ENCODE results near the gene ATF6.

The ATF6 gene

DNA sequence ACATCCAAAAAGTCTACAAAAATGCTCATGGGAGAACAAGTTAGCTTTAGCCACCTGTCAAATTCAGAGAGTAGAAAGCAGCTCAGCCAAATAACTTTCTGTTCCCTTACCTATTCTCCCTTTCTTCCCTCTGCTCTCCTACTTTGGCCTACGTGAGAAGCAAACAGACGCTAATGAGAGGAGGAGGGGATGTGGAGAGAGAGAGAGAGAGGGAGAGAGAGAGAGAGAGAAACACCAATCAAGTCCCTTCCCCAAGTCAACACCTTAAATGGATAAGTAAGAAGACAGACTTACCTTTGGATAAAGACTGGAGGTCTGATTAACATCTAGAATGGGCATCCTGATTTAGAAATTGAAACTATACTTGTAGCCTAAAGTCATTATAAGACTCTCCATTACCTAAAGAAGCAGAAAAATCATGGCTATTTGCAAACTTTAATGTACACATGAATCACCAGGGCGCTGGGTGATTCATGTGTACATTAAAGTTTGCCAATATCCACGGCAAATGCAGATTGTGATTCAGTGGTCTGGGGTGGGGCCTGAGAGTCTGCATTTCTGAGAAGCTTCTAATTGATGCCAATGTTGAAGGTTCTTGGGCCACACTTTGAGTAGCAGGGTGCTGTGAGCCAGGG, 29.7 kb upstream of the ATF6 start:
- peak; percentile 36 for DNase-seq (ENCODE audit: low spot score)
- TF ChIP-seq, protein P1, sequence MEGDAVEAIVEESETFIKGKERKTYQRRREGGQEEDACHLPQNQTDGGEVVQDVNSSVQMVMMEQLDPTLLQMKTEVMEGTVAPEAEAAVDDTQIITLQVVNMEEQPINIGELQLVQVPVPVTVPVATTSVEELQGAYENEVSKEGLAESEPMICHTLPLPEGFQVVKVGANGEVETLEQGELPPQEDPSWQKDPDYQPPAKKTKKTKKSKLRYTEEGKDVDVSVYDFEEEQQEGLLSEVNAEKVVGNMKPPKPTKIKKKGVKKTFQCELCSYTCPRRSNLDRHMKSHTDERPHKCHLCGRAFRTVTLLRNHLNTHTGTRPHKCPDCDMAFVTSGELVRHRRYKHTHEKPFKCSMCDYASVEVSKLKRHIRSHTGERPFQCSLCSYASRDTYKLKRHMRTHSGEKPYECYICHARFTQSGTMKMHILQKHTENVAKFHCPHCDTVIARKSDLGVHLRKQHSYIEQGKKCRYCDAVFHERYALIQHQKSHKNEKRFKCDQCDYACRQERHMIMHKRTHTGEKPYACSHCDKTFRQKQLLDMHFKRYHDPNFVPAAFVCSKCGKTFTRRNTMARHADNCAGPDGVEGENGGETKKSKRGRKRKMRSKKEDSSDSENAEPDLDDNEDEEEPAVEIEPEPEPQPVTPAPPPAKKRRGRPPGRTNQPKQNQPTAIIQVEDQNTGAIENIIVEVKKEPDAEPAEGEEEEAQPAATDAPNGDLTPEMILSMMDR (conservative IDR thresholded peaks at IDR 0.05; ENCODE audit: low read depth), result no peak
- CTCF ChIA-PET, result interaction anchor here (1.4 kb wide), 1 partner anchor 89 kb away, joined by 5 read pairs; no protein-coding TSS in a partner anchor
- no peak overlapping the region for H3K27ac ChIP-seq
- POLR2A ChIA-PET (ENCODE audit: low non-redundant PET), result no interaction called here

DNA sequence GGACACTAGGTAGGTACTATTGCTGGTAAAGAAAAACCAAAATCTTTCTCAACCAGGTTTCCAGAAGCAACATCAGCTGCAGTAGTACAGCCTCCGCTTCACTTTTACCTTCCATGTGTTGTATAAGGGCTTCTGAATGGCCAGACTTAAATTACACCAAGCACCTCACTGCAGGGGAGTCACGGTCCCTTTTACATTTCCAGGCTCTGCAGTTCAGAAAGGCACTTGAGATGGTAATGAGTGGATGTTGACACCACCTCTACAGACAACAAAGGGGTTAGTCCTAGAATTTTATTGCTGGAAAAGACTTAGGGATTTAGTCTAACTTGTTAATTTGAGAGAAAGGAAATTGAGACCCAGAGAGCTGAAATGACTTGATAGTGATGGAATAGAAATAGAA, 28.5 kb upstream of the ATF6 start:
- no peak for DNase-seq (ENCODE audit: low spot score)
- ChIA-PET CTCF (interaction anchor here (1.1 to 1.4 kb wide), 2 partner anchors 11 to 90 kb away, joined by 5 to 7 read pairs; no protein-coding TSS in a partner anchor), POLR2A (ENCODE audit: low non-redundant PET) (no interaction called here)

DNA sequence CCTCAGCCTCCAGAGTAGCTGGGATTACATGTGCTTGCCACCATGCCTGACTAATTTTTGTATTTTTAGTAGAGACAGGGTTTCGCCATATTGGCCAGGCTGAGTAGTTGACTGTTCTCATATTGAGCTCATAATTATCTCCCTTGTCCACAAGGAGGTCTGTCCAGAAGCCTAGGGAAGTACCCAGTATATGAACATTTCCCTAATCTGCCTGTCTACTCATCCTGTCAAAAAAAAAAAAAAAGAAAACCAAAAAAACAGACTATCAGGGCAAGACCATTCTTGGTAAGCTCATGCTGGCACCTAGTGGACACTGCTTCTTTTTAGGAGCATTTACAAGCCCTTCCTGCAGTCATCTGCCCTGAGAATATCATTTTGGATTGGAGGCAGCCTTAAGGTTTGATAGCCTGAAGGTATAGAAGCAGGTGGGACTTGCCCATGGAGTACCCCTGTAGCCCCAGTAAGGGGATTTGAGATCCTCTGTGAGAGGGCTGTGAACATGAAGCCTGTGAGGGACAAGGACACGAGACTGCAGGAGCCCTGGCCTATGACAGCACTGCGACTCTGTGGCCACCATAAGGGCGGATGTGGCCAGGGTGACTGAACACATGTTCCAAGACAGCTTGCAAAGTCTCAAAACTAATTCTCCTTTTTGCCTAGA, 27.4 kb upstream of the ATF6 start:
- ChIA-PET CTCF (interaction anchor here (0.6 to 1.6 kb wide), 6 partner anchors 9 to 264 kb away, joined by 3 to 7 read pairs (median 4); partner anchors contain the start of gene DUSP12), POLR2A (ENCODE audit: low non-redundant PET) (no interaction called here)
- no peak overlapping the region for H3K27ac ChIP-seq
- DNase-seq (ENCODE audit: low spot score), result peak; percentile 45
- TF ChIP-seq, protein P1 (conservative IDR thresholded peaks at IDR 0.05; ENCODE audit: low read depth), result peak; percentile 60

More for the DNA sequence above, 28.5 kb upstream of the ATF6 start:
- TF ChIP-seq, protein P1 (conservative IDR thresholded peaks at IDR 0.05; ENCODE audit: low read depth), result no peak
- no peak overlapping the region for H3K27ac ChIP-seq

DNA sequence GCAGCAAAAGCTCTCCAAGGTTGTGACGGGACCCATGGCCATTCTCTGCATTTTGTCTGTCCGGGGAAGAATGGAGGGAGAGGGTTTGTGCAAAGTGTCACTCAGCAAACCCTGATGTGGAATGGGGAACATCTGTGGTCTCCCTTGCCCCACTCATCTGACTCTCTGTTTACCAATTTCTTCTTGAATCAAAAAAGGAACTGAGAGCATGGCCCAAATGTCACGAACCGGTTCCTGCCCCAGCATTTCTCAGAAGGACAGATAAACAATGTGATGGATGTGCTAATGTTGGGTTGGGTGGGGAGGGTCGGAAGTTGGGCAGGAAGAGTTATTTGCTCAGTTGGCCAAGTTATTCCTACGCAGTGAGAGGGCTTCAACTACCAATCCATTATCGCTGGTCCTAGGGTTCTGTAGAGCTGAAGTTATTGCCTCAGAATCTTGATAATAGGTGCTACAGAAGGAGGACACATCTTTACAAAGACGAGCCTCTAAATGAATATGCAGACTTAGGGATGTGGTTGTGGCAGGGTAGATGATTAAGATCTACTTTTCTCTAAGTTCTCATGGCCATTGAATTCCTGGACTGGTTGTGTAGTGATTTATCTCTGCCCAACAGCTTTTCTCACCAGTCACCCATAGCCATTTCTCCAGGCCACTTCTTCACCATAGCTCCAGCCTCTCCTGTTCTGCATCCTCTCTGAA, 26.1 kb upstream of the ATF6 start:
- ChIA-PET CTCF (interaction anchor here (0.5 to 1.5 kb wide), 3 partner anchors 9 to 343 kb away, joined by 3 to 4 read pairs (median 3); partner anchors contain the start of gene DUSP12), POLR2A (ENCODE audit: low non-redundant PET) (no interaction called here)
- DNase-seq (ENCODE audit: low spot score), result no peak
- TF ChIP-seq, protein P1 (conservative IDR thresholded peaks at IDR 0.05; ENCODE audit: low read depth), result no peak
- H3K27ac ChIP-seq, result no peak overlapping the region

DNA sequence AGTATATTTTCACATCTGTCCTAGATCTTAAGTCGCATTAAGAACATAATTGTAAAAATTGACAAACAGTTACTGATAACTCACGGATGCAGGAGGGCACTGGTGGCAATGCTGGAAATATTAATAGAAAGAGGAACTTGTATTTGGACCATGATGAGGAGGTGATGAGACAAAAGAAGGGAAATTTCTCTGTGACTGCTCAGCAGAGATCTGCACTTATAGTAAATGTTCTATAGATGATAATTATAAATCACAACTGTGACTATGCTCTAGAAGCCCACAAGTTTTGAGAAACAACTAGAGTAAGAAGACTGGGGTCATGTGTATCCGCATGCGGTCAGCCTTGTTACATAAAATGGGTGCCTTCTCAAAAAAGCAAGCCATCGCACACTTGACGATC, 25.2 kb upstream of the ATF6 start:
- DNase-seq (ENCODE audit: low spot score), result no peak
- POLR2A ChIA-PET (ENCODE audit: low non-redundant PET), result no interaction called here
- TF ChIP-seq, protein P1 (conservative IDR thresholded peaks at IDR 0.05; ENCODE audit: low read depth), result no peak
- CTCF ChIA-PET, result interaction anchor here (0.5 to 1.2 kb wide), 4 partner anchors 12 to 693 kb away, joined by 3 to 5 read pairs (median 4); partner anchors contain the start of gene FCGR2A
- no peak overlapping the region for H3K27ac ChIP-seq

DNA sequence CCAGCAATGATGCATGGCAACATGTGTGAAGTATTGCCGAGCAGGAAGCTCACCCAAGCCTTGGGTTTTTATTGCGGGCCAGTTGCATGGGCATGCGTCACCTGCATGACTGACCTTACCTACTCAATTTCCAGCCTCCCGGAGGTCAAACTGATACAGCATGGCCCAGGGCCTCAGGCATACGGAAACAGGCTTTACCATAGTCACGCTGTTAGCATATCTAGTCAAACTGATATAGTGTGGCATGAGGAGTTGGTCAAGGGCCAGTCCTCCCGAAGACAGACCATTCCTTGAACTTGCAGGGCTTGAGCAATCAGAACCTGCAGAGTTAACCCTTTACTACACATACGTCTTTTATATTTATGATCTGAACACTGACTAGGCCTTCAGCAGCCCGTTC, 22.9 kb upstream of the ATF6 start:
- CTCF ChIA-PET, result interaction anchor here (0.7 kb wide), 1 partner anchor 294 kb away, joined by 3 read pairs; no protein-coding TSS in a partner anchor
- TF ChIP-seq, protein P1 (conservative IDR thresholded peaks at IDR 0.05; ENCODE audit: low read depth), result no peak
- DNase-seq (ENCODE audit: low spot score), result no peak
- no peak overlapping the region for H3K27ac ChIP-seq
- POLR2A ChIA-PET (ENCODE audit: low non-redundant PET), result no interaction called here
